ENCODE results near the gene ABCA4.
"Not testable (repeated sequence)": the region's sequence is repeated elsewhere in the genome, so short reads cannot be mapped to it uniquely, and the experiment has no call there.

ABCA4 gene

GRCh38 chr1:94009304-94009703 is 111.6 kb downstream of the ABCA4 start:
- no peak for DNase-seq (ENCODE audit: low read depth, low spot score)

GRCh38 chr1:94006604-94007003 is 114.3 kb downstream of the ABCA4 start:
- DNase-seq (ENCODE audit: low read depth, low spot score) = no peak

- no peak for DNase-seq (ENCODE audit: low read depth, low spot score)
These were observed 116.0 kb downstream of the ABCA4 start for GRCh38 chr1:94004924-94005323.

DNA sequence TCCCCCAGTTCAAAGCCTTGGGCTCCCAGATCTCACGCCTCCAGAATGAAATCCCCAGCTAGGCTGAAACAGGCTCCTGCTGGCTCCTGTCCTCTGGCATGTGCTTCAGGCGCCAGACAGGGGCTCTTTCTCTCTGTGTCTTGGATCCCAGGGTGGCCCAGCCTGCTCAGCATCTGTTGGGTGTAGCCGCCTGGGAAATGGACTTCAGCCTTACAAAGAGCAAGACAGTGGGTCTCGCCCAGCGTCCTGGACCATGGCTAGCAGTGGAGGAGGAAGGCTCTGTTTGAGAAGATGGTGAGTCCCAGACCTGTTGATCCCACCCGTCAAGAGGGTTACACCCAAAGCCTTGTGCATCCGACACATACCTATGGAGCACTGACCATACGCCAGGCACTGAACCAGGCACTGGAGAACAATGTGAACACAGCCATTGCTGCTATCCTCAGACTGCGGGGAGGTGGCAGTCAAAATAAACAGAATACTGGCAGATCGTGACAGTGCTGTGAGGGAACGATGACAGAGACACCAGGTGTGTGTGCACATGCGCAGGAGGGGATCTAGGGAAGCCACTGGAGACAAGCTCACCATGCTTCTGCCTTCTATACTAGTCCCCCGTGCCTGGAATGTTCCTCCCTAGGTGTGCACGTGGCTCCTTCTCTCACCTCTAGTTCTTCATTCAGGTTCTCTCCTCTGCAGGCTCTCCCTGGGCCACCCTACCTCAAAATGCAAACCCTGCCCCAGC is 118.7 kb downstream of the ABCA4 start:
- DNase-seq (ENCODE audit: low read depth, low spot score) = no peak

DNA sequence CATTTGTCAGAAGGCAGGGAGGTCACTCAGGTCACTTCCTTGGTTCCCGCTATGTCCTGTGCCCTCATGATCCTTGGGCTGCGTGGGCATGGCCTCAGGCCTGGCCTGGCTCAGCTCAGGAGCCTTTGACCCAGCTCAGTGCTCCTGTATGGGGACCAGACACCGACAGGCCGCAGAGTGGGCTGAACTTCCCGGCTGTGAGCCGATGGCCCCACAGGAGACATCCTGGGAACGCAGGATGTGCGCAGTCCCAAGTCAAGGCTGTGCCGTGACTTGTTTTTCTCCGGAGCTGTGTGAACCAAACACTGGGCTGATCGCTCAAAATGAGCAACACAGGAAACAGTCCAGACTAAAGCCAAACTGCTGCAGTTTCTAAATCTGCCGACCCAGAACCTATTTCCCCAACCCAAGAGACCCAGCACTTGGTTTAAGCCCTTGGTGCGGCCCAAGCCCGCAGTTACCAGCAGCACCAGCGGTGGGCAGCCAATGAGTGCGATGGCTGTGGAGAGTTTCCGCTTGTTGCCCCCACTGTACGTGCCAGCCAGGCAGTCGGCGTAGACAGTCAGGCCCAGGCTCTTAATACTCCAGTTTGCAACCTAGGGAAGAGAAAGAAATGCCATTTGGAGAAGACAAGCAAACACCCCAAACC is 119.4 kb downstream of the ABCA4 start:
- no peak for DNase-seq (ENCODE audit: low read depth, low spot score)

DNA sequence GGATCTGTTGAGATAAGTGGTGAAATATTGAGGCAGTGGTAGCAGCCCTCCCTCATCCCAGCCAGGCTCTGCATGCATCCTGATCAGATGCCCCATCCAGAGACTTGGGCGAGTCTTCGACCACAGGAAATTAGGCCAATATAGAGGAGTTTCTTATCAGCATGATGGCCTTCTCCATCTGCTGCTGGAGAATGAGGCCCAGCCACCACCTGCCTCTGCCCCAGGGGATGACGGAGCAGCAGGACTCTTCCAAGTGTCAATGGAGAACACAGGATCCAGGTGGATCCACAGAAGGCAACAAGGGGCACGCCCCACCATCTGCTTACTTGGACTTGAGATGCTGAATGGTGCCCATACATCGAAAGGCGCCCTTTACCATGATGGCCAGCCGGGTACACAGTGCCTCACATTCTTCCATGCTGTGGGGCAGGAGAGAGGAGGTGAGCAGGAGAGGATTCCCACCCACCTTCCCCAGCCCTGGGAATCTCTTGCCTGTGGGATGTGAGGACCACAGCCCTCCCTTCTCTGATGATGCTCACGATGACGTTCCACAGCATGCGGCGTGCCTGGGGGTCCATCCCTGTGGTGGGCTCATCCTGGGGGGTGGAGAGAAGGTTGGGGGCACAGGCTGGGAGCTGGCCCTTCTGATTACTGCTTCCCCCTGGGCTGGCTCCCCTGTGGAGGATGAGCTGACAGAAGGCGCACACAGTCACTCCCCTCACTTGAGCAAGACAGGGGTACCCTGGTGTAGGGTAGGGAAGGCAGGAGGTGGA is 120.3 kb downstream of the ABCA4 start:
- DNase-seq (ENCODE audit: low read depth, low spot score) = no peak

DNA sequence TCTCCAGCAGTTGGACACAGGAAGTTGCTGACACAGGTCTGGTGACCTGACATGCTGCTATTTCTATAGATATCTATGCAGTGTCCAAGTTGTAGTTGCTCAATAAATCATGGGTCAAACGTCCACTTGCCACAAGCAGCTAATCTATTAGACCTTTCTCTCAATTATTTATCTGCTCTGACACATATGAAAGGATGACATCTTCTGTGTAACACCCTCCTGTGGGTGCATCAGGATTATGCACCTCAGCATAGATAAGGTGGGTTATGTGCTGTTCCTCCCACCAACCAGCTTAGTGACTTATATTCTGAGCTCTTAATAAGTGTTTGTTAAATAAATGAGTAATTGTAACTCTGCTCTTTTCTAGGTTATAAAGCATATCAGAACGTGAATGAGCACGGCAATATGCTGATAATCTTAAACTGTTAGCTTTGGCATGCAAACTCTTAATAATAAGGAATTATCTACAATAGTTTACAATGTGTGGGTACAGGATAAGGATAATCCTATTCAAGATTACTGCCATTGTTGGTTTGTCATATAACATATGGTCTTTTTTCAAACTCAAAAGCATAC is 121.0 kb downstream of the ABCA4 start:
- DNase-seq (ENCODE audit: low read depth, low spot score) = no peak

DNA sequence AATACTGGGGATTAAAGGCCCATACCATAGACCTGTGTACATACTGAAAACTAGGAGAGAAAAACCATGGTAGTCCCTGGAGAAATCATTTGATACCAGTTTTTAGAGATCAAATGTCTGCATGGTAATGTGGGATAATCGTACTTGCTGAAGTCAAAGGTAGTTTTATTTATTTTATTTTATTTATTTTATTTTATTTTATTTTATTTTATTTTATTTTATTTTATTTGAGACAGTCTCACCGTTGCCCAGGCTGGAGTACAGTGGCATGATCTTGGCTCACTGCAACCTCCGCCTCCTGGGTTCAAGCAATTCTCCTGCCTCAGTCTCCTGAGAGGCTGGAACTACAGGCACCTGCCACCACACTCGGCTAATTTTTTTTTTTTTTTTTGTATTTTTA is 122.4 kb downstream of the ABCA4 start:
- DNase-seq (ENCODE audit: low read depth, low spot score) = not testable (repeated sequence)

GRCh38 chr1:93997756-93998155 is 123.2 kb downstream of the ABCA4 start:
- no peak for DNase-seq (ENCODE audit: low read depth, low spot score)

DNA sequence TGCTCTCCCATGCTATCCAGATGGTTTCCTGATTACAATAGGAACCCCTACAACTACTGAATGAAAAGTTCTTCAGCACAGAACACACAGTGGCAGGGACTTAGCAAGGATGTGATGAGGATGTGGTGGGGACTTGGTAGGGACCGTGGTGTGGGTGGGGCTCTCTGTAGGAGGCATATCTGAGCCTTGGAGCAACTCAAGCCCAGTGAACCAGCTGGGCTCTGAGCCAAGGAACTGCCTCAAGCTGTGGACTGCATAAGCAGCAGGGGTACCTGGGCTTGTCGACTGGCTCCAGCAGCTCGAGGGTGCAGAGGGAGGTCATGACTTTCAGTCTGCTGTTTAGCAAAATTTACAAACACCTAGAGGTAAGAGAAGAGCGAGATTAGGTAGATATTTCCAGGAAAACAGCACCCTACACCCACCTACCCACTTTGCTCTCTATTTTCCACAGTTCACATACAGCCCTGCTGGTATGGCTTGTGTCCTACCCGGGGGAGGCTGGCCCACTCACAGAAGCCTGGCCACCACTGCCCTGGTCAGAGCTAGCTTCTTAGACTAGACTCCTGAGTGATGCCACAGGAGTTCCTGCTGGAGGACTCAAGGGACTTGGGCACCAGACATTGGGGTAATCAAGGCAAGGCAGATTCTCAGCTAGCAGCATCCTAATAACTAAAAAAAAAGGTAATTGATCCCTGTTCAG is 125.0 kb downstream of the ABCA4 start:
- DNase-seq (ENCODE audit: low read depth, low spot score) = no peak

DNA sequence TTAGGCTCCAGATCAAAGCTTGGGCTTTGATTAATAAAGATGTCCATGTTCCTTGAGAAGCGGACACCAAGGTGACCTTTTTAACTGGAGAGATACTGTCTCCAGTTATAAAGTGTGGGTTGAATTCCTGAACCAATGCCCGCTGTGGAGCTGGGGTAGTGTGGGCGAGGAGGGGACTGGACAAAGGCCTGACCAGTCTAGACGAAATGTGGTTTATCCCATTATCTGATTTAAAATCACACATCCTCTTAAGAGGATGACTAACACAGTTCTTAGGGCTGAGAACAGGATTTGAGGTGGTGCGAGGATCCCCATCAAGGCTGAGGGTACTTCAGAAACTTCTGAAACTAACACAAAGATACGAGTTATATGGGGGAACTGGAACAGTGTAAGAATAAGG is 127.2 kb downstream of the ABCA4 start:
- DNase-seq (ENCODE audit: low read depth, low spot score) = no peak

DNA sequence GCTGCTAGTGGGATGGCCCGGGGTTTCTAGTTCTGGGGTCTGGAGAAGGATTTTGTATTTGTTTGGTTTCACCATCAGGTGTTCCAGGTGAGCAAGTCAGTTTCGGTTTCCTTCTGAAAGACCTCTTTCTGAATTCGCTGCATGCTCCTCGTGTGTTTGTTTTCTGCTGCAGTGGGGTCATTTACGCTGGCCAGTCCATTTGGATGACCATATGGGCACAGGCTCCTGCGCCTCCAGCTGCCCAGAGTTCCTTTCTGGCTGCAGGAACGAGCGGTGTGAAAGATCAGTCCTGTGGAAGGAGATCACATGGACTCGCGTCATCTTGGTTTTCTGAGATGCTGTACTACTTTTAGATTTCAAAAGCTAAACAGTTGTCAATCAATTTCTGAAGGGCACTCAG is 128.0 kb downstream of the ABCA4 start:
- no peak for DNase-seq (ENCODE audit: low read depth, low spot score)

DNA sequence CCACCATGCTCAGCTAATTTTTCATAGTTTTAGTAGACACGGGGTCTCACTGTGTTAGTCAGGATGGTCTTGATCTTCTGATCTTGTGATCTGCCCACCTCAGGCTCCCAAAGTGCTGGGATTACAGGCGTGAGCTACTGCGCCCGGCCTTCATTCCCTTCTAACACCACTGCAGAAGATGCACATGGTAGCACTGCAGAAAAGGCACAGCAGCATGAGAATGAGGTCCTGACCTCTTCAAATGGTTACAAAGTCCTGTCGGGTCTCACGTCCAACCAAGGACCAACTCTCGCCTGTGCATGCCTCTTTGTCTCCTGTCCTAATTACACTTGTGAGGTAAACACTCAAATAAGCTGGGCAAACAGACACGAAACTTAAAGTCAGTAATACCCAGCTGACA is 128.8 kb downstream of the ABCA4 start:
- no peak for DNase-seq (ENCODE audit: low read depth, low spot score)

DNA sequence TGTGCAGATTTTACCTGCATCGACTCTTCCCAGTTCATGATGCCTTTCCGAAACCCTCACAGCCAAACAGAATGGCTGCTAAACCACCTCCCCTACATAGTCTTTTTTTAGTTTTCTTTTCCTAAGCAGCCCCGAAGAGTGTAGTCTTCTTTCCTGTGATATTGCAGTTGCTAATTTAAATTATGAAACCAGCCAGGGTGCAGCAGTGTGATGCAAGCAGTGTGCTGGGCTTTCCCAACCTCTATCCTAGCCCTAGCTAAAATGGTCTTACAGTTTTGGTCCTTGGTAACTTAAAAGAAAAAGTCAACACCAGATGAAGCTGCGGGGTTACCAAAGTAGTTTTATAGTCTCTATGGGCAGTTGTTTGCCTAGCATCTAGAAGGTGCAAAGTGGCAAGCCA is 129.7 kb downstream of the ABCA4 start:
- DNase-seq (ENCODE audit: low read depth, low spot score) = no peak

- DNase-seq (ENCODE audit: low read depth, low spot score) = not testable (repeated sequence)
These were observed 130.5 kb downstream of the ABCA4 start for GRCh38 chr1:93990477-93990876.

GRCh38 chr1:93990010-93990409 is 130.9 kb downstream of the ABCA4 start:
- DNase-seq (ENCODE audit: low read depth, low spot score) = no peak

GRCh38 chr1:93989601-93990000 is 131.3 kb downstream of the ABCA4 start:
- no peak for DNase-seq (ENCODE audit: low read depth, low spot score)

GRCh38 chr1:93988634-93989350 is 132.2 kb downstream of the ABCA4 start:
- no peak for DNase-seq (ENCODE audit: low read depth, low spot score)

DNA sequence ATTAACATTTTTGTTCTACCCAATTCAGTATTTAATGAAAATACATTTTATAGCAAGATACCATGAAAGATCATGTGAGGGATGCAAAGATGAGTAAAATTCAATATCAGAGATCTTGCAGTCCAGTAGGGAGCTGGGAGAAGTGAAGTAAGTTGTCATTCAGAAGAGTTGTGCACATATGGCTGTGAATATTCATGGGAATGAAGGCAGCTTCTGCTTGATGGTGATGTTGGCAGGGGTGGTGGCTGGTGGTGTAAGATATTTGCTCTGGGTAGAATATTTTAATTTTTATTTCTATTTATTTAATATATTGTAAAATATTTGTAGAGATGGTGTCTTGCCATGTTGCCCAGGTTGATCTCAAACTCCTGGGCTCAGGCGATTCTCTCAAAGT is 139.7 kb downstream of the ABCA4 start:
- DNase-seq (ENCODE audit: low read depth, low spot score) = no peak

- DNase-seq (ENCODE audit: low read depth, low spot score) = no peak
These were observed 140.4 kb downstream of the ABCA4 start for GRCh38 chr1:93980320-93981273.
